DND-41 (cell line): Measurements from ENCODE around the gene FIGLA.

Experiments
- ATAC-seq: fragments of 200-7000 bp; cut with Tn5 transposase; 3 replicates; pipeline ENCODE4 v1.9.1; 2021; ENCODE audit warnings: low read depth; ENCODE audit not compliant: insufficient read depth
- DNase-seq: peaks from one replicate; pipeline ENCODE4 v3.0.0-alpha.2; 2020
- H2AFZ ChIP-seq: 2 replicates; pipeline ENCODE4 v1.6.0; 2012; ENCODE audit warnings: low read depth, low read length
- H3K27ac ChIP-seq: 2 replicates; pipeline ENCODE4 v1.5.1; 2012; ENCODE audit warnings: low read length, inconsistent platforms
- H3K27me3 ChIP-seq: fragments of 200-600 bp; sonication (generic); 2 replicates; pipeline ENCODE4 v1.6.0; 2012; ENCODE audit warnings: low read length, mild to moderate bottlenecking, inconsistent platforms; ENCODE audit not compliant: insufficient read depth, poor library complexity
- H3K36me3 ChIP-seq: 2 replicates; pipeline ENCODE4 v1.5.1; 2012; ENCODE audit warnings: low read length, inconsistent platforms; ENCODE audit not compliant: insufficient read depth
- H3K4me1 ChIP-seq: 2 replicates; pipeline ENCODE4 v1.5.1; 2012; ENCODE audit warnings: mild to moderate bottlenecking, low read length; ENCODE audit not compliant: insufficient read depth
- H3K4me2 ChIP-seq: 2 replicates; pipeline ENCODE4 v1.6.0; 2012; ENCODE audit warnings: mild to moderate bottlenecking, moderate library complexity, low read length, inconsistent platforms; ENCODE audit not compliant: insufficient read depth
- H3K4me3 ChIP-seq, 2 experiments: fragments of 200-600 bp in 1 of 2; shearing (Covaris generic) in 1 of 2; 2 replicates each; pipeline ENCODE4 v1.5.1; 2012 to 2016; ENCODE audit warnings: inconsistent platforms in 2 of 2, low read length in 2 of 2, mild to moderate bottlenecking in 2 of 2, low read depth in 1 of 2, moderate library complexity in 1 of 2
- H3K79me2 ChIP-seq: 2 replicates; pipeline ENCODE4 v1.6.0; 2012; ENCODE audit warnings: low read length, inconsistent platforms; ENCODE audit not compliant: insufficient read depth
- H3K9ac ChIP-seq: 2 replicates; pipeline ENCODE4 v1.6.0; 2012; ENCODE audit warnings: low read depth, mild to moderate bottlenecking, inconsistent platforms, low read length, moderate library complexity
- H3K9me3 ChIP-seq: 2 replicates; pipeline ENCODE4 v1.5.1; 2012; ENCODE audit warnings: low read length, moderate library complexity, mild to moderate bottlenecking, inconsistent platforms; ENCODE audit not compliant: insufficient read depth, severe bottlenecking
- H4K20me1 ChIP-seq: 2 replicates; pipeline ENCODE4 v1.6.0; 2012; ENCODE audit warnings: low read length; ENCODE audit not compliant: insufficient read depth
- EZH2 ChIP-seq: IDR thresholded peaks from 3 replicates; pipeline ENCODE4 v1.6.1; 2012; ENCODE audit warnings: borderline replicate concordance, low read depth, mild to moderate bottlenecking, moderate library complexity, low read length, inconsistent platforms; ENCODE audit not compliant: severe bottlenecking
- TF ChIP-seq, protein P1 (sequence below): IDR thresholded peaks from 2 replicates; pipeline ENCODE4 v1.5.1; 2012; ENCODE audit warnings: borderline replicate concordance, low read length, moderate library complexity, mild to moderate bottlenecking; ENCODE audit not compliant: poor library complexity, severe bottlenecking; ENCODE audit errors: extremely low read depth

The FIGLA gene

GRCh38 chr2:70730730-70731129 is 59.7 kb downstream of the FIGLA start:
- Histone ChIP-seq H3K9me3 (no peaks in the 10 kb centered on the region), H3K4me2 (no peak overlapping the region), H3K27ac (no peak overlapping the region), H3K27me3 (peaks cover 15% of the 10 kb centered on the region), H3K4me3 (no peak overlapping the region), H3K79me2 (no peaks in the 10 kb centered on the region), H3K9ac (no peak overlapping the region), H2AFZ (no peak overlapping the region), H4K20me1 (no peaks in the 10 kb centered on the region), H3K36me3 (no peaks in the 10 kb centered on the region), H3K4me1 (no peaks in the 10 kb centered on the region)
- ATAC-seq (no peak), DNase-seq (no peak)
- TF ChIP-seq, protein P1, sequence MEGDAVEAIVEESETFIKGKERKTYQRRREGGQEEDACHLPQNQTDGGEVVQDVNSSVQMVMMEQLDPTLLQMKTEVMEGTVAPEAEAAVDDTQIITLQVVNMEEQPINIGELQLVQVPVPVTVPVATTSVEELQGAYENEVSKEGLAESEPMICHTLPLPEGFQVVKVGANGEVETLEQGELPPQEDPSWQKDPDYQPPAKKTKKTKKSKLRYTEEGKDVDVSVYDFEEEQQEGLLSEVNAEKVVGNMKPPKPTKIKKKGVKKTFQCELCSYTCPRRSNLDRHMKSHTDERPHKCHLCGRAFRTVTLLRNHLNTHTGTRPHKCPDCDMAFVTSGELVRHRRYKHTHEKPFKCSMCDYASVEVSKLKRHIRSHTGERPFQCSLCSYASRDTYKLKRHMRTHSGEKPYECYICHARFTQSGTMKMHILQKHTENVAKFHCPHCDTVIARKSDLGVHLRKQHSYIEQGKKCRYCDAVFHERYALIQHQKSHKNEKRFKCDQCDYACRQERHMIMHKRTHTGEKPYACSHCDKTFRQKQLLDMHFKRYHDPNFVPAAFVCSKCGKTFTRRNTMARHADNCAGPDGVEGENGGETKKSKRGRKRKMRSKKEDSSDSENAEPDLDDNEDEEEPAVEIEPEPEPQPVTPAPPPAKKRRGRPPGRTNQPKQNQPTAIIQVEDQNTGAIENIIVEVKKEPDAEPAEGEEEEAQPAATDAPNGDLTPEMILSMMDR = no peak
- TF ChIP-seq EZH2 = no peak

- H4K20me1 ChIP-seq = no peaks in the 10 kb centered on the region
- H3K36me3 ChIP-seq = no peaks in the 10 kb centered on the region
- peaks cover 13% of the 10 kb centered on the region for H3K27me3 ChIP-seq
- H3K4me2 ChIP-seq = no peak overlapping the region
- no peaks in the 10 kb centered on the region for H3K4me1 ChIP-seq
- H3K9me3 ChIP-seq = no peaks in the 10 kb centered on the region
- ATAC-seq = no peak
- no peak overlapping the region for H3K27ac ChIP-seq
- H3K9ac ChIP-seq = no peak overlapping the region
- no peaks in the 10 kb centered on the region for H3K79me2 ChIP-seq
- no peak for DNase-seq
- no peak overlapping the region for H3K4me3 ChIP-seq
- H2AFZ ChIP-seq = no peak overlapping the region
- TF ChIP-seq, protein P1 = no peak
- no peak for TF ChIP-seq EZH2
Measured at GRCh38 chr2:70729647-70730046, 60.8 kb downstream of the FIGLA start.

- TF ChIP-seq, protein P1 = no peak
- no peak for TF ChIP-seq EZH2
- Histone ChIP-seq H3K79me2 (no peaks in the 10 kb centered on the region), H2AFZ (no peak overlapping the region), H3K9ac (no peak overlapping the region), H3K36me3 (no peaks in the 10 kb centered on the region), H3K4me2 (no peak overlapping the region), H3K27ac (no peak overlapping the region), H3K4me3 (no peak overlapping the region), H3K27me3 (peaks cover 5% of the 10 kb centered on the region), H3K9me3 (no peaks in the 10 kb centered on the region), H3K4me1 (no peaks in the 10 kb centered on the region), H4K20me1 (no peaks in the 10 kb centered on the region)
- ATAC-seq = no peak
- no peak for DNase-seq
Measured at GRCh38 chr2:70728128-70728527, 62.3 kb downstream of the FIGLA start.
